Tongue (tissue), 2 donors: ENCODE data around the gene NUDT22. TPM values are rescaled to one million over a fixed set of nuclear protein-coding genes. Genes with fewer than 3 reads are reported as not detected.

ENCODE experiments used
- DNase-seq: peaks from one replicate; pipeline ENCODE4 v3.0.0-alpha.2; 2015
- total RNA-seq: library from RNA; depleted of rRNA; stranded (reverse); fragments of >200 nt; gene quantifications from one replicate; pipeline ENCODE4 v1.2.3, GENCODE V29; 2014

NUDT22 gene
- total RNA-seq, 1 donor from 2014 or later, result 35.1 TPM

DNA sequence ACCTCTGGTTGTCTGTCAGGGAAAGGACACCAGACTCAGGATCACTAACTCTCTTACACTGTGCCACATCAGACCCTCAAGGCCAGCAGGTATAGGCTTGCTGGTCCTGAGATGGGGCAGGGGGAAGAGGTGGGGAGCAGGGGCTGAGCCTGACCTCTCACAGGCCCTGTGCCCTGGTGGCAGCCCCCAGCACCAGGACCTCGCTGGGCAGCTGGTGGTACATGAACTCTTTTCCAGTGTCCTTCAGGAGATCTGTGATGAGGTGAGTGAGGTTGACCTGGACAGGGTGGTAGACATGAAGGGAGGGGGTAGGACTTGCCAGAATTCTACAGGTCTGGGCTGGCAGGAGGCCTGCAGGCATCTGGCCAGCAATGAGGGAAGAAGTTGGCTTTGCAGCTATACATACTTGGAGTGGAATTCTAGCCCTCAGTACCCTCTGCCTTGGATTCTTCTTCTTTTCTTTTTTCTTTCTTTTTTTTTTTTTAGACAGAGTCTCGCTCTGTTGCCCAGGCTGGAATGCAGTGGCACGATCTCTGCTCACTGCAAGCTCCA is 1.4 kb downstream of the NUDT22 start:
- DNase-seq, result no peak

DNA sequence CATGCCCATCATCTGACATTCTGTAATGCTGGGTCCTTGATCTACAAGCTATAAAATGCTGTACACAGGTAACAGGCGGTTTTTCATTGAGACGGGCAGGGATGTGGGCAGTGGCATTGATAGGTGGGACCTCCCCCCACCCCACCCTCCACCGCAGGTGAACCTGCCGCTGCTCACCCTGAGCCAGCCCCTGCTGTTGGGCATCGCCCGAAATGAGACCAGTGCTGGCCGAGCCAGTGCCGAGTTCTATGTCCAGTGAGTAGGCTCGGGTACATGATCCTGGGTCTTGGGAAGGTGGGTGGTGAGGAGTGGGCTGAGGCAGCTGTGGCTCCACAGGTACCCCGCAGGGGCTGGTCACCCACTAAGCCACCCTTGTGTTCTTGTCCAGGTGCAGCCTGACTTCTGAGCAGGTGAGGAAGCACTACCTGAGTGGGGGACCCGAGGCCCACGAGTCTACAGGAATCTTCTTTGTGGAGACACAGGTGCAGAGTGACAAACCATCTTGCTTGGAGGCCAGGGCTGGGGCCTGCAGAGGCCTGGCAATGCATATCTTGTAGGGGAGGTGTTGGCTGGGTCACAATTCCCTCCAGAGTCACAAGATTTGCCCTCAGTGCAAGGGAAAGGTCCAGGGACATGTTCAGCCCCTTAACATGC is 3.1 kb downstream of the NUDT22 start:
- no peak for DNase-seq

DNA sequence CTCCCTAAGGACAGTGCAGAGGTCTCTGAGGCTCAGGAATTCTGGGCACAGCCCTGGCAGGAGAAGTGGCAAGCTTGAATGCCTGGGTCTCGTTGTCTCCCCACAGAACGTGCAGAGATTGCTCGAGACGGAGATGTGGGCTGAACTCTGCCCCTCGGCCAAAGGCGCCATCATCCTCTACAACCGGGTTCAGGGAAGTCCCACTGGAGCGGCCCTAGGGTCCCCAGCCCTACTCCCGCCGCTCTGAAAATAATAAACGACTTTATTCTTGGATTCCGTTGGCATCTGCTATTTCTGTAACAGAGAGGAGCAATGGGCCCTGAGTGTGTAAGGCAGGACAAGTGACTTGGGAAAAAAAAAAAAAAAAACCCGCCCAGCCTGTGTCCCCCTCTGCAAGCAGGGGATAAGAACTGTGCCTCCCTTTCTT is 3.7 kb downstream of the NUDT22 start:
- DNase-seq, result no peak

DNA sequence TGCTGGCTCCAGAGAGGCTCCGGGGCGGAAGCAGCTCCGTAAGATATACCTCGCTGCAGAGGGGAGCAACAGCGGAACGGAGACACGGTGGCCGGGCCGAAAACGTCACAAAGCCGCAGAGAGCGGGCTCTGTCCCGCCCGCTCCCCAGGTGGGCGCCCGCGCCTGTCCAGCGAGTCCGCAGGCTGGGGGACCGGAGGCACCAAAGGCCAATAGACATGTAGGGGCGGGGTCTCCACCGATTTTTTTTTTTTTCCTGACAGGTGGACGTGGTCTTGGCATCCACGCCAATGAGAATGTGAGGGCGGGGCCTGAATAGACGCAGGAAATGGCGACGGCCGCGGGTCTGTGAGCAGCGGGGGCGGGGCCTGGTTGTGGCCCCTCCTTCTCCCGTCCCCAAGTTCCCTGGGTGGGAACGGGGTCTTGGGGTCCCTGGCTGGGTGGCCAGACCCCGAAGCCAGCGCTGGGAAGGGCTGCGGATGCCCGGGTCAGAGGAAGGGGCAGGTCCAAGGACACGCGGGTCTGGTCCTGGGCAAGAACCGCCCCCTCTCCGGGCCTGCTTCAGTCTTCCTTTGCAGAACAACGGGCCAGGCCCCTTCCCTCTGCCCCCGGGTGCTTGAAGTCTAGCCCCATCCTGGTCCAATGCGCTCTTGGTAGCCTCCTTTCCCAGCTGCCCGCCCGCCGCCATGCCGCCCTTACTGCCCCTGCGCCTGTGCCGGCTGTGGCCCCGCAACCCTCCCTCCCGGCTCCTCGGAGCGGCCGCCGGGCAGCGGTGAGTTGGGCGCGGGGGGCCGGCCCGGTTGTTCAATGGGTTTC is 4.3 kb downstream of the NUDT22 start, which contains the start of gene DNAJC4:
DNAJC4 (plus strand) TSS at position 378 of the 814 bp plus-strand sequence; CDS start at position 685, 307 bp downstream.
- DNase-seq, result peak; percentile 98

DNA sequence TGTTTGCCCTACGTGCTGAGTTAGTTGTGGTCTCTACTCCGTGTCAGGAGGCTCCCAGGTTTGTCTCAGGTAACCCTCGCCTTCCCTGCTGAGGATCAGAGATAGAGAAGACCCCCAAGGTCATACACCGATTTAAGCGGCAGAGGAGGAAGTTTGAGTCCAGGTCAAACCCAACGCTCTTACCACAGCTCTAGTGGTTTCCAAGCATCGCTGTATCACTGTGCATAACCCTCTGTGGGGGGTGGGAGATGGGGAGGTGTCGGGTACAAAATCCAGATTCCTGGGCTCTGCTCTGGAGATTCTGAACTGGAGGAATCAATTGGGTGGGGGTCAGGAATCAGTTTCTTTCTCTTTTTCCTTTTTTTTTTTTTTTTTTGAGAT is 4.9 kb downstream of the NUDT22 start:
- no peak for DNase-seq

DNA sequence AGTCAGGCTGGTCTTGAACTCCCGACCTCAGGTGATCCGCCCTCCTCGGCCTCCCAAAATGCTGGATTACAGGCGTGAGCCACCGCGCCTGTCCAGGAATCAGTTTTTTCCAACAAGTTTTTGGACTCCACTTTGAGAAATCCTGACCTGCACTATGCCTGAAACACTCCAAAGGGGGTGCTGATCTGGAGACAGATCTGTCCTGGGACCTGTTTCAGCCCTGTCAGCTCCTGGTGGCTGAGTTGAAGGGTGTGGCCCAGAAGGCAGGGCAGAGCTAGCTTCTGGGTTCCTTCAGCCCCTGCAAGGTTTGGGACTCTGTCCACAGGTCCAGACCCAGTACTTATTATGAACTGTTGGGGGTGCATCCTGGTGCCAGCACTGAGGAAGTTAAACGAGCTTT is 5.5 kb downstream of the NUDT22 start:
- no peak for DNase-seq

DNA sequence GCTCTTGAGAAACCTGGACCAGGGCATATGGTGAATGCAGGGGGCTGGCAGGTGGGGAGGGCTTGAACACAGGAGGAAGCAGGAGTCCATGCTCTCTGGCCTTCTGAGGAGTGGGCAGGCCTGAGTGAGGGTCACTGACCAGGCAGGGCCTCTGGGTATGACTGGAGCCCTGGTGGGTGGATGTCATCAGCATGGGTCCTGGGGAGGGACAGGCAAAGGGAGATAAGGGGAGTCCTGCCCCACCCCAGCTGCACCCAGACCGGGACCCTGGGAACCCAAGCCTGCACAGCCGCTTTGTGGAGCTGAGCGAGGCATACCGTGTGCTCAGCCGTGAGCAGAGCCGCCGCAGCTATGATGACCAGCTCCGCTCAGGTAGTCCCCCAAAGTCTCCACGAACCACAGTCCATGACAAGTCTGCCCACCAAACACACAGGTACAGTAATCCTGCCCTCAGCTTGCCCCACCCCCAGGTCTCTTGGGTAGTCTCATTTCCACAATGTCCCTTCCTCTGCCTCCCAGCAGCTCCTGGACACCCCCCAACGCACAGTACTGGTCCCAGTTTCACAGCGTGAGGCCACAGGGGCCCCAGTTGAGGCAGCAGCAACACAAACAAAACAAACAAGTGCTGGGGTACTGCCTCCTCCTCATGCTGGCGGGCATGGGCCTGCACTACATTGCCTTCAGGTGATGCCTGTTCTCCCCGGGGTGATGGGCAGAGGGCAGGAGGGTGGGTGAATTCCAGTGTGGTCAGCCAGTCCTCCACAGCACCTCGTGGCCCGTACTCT is 6.3 kb downstream of the NUDT22 start:
- DNase-seq, result no peak

DNA sequence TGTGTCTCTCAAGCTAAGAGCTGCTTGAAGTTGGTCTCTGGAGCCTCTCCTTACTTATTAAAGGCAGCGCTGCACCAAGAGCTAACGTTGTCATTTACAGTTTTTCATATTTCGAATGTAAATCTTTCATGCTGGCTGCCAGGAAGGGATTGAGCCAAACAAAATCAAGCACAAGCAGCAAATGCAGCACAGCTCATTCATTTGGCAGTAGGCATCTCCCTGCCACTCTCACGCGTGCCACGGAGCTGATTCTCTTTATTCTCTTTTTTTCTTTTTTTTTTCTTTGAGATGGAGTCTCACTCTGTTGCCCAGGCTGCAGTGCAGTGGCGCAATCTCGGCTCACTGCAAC is 6.9 kb downstream of the NUDT22 start:
- no peak for DNase-seq

DNA sequence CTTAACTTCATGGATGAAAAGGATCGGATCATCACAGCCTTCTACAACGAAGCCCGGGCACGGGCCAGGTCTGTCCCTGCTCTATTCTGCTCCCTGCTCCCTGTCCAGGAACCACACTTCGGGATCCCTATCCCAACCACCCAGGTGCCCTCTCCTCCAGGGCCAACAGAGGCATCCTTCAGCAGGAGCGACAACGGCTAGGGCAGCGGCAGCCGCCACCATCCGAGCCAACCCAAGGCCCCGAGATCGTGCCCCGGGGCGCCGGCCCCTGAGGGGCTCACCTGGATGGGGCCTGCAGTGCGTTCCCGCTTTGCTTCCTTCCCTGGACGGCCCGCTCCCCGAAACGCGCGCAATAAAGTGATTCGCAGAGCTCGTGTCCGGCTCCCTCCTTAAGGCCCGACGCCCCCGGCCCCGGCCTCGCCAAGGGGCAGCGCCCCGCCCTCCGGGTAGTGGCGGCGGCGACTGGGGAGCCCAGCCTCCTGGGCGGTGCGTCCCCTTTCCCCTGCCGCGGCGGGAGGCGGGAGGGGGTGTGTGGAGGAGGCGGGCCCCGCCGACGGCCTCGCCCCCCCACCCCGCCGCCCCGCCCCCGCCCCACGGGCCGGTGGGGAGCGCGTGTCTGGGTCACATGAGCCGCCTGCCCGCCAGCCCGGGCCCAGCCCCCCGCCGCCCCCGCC is 8.0 kb downstream of the NUDT22 start, which contains the start of gene VEGFB:
VEGFB (plus strand) TSS at position 672 of the 674 bp plus-strand sequence. CDS start 250 bp downstream, outside the sequence.
- peak; percentile 84 for DNase-seq

DNA sequence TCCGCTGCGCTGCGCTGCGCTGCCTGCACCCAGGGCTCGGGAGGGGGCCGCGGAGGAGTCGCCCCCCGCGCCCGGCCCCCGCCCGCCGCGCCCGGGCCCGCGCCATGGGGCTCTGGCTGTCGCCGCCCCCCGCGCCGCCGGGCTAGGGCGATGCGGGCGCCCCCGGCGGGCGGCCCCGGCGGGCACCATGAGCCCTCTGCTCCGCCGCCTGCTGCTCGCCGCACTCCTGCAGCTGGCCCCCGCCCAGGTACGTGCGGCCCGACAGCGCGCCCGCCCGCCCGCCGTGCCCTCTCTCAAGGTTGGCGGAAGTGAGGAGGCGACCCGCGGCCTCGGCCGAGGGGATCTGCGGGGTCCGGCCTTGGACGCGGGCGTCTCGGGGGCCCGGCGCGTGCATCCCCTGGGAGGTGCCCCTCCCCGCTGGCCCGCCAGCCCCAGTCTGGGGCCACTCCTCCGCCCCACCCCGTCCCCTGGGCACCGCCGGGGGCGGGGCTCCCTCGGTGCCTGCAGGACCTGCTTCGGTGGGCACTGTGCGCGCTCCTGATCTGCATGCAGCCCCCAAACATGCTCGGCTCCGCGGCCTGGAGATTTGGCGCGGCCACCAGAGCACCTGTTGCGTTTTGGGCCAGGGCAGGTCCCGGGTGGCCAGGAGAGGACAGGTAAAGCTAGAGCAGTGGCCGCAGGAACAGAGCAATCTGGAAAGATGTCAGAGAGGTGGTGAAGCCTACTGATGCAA is 8.7 kb downstream of the NUDT22 start:
- peak; percentile 51 for DNase-seq

DNA sequence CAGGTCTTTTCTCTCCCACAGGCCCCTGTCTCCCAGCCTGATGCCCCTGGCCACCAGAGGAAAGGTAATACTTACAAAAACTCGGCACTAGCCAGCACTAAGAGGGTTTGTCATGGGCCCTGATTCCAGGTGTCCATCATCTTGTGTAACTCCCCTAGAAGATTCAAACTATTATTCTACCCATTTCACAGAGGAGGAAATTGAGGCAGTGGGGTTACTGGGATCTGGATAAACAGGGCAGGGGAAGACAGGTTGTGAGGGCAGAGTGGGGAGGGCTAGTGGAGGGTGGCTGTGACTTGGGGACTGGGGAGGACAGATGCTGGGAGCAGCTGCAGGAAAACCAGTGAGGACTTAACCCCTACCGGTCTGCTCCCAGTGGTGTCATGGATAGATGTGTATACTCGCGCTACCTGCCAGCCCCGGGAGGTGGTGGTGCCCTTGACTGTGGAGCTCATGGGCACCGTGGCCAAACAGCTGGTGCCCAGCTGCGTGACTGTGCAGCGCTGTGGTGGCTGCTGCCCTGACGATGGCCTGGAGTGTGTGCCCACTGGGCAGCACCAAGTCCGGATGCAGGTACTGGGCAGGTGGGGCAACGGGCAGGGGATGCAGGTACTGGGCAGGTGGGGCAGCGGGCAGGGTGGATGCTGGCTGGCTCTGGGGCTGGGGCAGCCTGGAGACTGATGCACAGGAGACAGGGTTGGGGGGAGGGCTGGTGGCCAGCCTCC is 9.5 kb downstream of the NUDT22 start:
- no peak for DNase-seq

DNA sequence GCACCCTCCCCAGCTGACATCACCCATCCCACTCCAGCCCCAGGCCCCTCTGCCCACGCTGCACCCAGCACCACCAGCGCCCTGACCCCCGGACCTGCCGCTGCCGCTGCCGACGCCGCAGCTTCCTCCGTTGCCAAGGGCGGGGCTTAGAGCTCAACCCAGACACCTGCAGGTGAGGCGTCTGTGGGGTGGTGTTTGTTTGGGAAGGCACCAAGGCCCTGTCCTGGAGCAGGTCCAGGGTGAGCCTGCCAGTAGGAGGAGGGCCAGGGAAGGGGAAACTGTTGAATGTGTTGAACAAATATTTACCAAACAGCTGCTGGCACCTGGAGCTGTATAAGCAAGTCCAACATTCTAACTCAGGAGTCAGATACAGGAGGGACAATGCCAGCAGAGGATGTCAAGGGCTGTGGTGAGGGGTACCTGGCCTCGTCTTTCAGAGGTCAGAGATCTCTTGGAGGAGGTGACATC is 11.4 kb downstream of the NUDT22 start:
- peak; percentile 56 for DNase-seq

DNA sequence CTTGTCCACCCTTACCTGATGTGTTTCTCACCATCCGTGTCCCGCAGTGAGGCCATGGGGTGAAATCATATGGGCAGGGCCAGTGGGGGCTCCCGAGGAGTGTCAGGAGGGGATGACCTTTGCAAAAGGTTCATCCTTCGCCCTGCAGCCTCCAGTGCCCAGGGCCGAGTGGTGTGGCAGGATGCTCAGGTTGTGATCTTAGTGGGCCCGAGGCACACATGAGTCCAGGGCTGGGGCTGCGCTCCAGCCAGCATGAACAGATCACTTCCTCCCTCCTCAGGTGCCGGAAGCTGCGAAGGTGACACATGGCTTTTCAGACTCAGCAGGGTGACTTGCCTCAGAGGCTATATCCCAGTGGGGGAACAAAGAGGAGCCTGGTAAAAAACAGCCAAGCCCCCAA is 12.0 kb downstream of the NUDT22 start:
- DNase-seq, result no peak

DNA sequence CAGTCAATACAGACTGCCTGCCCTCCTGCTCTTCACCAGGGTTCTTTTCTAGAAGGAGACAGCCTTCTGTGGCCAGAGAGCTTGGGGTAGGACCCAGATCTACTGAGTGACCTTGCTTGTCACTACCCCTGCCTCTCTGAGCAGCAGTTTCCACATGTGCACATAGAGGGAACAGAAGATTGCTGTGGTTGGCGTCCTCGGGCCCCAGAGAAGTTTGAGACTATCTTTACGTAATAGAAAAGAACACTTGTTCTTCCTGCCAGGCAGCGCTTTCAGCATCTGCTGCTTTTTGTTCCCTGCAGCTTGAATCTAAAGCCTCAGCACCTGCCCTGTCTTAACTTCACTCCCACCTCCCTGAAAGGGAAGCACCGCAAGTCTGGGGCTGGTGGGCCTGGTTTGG is 12.9 kb downstream of the NUDT22 start:
- no peak for DNase-seq

DNA sequence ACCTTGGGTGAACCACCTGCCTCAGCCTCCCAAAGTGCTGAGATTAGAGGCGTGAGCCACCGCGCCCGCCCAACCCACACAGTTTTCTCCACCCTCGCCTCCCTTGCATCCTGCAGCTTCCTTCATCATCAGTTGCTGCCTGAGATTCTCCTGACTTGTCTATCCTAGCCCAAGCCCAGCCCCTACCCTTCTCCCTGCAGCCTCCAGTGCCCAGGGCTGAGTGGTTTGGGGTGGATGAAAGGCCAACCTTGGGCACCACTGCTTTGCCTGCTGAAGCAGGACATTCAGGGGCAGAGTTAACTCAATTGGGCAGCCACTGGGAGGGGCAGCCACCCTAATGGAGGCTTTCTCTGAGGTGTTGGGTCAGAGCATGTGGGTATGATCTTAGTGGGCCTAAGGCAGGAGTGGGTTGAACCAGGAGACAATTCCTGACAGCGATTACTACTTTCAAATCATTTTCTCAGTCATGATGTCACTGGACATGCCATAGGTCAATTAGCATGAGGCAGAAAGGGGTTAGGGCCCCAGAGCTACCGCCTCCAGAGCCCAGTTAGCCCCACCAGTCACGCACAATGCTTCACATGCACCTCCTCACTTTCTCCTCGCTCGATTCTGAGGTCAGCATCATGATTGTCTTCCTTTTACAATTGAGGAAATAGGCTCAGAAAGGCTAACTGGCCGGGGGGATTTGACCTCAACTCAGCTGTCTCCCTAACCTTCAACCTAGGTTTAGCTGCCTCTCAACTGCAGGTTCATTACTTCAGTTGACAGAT is 13.8 kb downstream of the NUDT22 start:
- DNase-seq, result no peak

DNA sequence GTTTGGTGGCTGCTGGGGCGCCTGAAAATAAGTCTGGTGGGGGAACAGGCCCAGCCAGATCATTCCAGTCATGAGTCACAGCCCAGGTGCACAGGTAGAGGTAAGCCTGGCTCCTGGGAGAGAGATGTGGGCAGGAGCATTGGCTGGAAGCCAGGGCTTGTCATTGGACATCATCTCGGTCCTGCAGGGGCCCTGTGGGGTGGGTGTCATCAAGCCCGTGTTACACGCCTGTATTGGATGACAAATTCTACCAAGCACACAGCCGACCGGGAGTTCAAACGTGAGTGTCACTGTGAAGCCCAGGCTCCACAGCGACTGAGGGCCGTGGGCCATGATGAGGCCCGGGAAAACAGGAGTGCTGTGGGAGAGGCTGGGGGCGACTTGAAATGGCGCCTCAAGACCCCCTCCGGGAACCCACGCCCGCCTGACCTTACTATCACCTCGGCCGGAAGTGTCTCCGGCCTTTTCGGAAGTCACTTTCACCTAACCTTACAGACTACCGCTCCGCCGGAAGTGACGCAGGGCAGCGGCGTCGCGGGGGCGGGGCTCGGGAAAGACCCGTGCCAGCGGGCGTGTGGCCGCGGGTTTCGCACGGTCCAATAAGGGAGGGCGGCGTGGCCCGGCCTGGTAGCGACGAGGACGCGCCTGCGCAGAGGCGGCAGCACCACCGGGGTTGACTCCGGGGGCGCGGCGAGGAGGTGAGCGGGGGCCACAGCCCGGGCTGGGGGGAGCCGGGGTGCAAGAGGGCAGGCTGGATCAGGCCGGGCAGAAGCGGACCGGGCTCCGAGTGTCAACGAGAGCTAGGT is 14.6 kb downstream of the NUDT22 start, which contains the start of gene FKBP2:
FKBP2 (plus strand) TSS at position 661 of the 806 bp plus-strand sequence. CDS start 1,293 bp downstream, outside the sequence.
- DNase-seq, result peak; percentile 99

DNA sequence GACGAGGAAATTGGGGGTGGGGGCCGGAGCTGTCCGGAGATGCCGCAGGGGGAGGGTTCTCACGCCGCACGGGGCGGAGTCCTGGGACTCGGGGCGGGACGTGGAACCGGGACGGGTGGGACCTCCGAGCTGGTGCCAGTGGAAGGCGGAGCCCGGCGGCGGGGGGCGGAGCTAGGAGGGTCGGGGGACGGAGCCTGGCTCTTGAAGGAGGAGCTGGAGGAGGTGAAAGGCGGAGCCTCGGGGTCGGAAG is 15.1 kb downstream of the NUDT22 start:
- DNase-seq, result peak; percentile 100

DNA sequence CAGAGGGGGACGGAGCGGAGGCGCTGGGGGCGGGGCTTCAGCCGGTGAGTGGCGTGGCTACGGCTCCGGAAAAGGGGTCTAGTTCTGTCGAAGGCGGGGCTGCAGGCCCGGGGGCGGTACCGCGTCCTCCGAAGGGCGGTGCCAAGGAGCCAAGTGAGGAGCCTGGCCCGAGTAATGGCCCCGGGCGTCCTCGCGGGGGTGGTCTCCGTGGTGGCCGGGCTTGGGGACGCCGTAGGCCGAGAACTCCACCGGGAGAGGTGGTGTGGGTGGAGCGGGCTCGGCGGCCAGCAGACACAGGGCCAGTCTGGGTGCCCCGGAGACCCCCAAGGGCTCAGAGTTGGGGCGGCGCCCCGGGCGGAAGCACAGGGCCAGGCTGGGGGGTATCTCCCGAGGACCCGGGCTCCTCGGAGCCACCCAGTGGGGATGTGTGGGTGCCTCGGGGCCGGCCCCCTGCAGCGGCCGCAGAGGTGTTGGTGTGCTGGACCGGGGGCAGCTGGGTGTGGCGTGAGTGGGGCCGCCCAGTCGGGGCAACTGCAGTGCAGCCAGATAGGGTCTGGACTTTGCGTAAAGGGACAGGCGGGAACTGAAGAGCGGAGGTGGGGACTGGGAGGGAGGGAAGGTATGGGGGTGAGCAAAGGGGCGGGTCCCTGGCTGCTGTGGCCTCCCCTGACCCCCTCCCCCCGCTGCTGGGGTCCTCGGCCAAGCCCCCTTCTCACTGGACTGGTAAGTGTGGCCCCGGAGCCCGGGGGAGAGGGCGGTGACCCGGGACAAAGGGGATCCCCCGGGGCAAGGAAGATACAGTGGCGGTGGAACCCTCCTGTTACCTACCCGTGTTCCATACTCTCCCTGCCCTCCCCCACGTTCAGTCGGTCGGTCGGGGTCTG is 15.7 kb downstream of the NUDT22 start:
- DNase-seq, result peak; percentile 58
